K562 (cell line): ENCODE data around the gene WDR93. TPM values are rescaled to one million over a fixed set of nuclear protein-coding genes. Genes with fewer than 3 reads are reported as not detected.

Experiments
- ATAC-seq: fragments of 200-7000 bp; cut with Tn5 transposase; 3 replicates; pipeline ENCODE4 v1.9.1; 2020; ENCODE audit warnings: moderate library complexity
- BruUV-seq: library from RNA; stranded (reverse); fragments of 400-500 nt; replicated peaks from 2 replicates; lab custom pipeline; 2021; lab: Mats Ljungman, UMichigan
- CTCF ChIA-PET: fragments of 300-600 bp; formaldehyde crosslinking; extraction: SDS; loops from one replicate; lab custom pipeline; 2021; ENCODE audit warnings: low intra/inter-chr PET ratio; lab: Yijun Ruan, JAX
- POLR2A ChIA-PET: fragments of 300-600, 350-650 bp; sonication (Branson Sonifier 250); formaldehyde crosslinking; extraction: SDS; loops from one replicate; lab custom pipeline; 2021; ENCODE audit warnings: antibody characterized with exemption, inconsistent platforms; lab: Yijun Ruan, JAX
- DNase-seq, 4 experiments: peaks; one replicate each; pipeline versions ENCODE4 v3.0.0 to v3.0.0-alpha.2; 2011 to 2018; ENCODE audit warnings: low spot score in 3 of 4, mixed read lengths in 3 of 4; ENCODE audit errors: extremely low read depth in 1 of 4
- FAIRE-seq: peaks from 2 replicates; lab custom pipeline; 2011; peaks lifted over from hg19 to GRCh38; lab: Jason Lieb, UNC
- H2AFZ ChIP-seq: 2 replicates; pipeline ENCODE4 v1.6.0; 2011; ENCODE audit warnings: low read depth, low read length, control low read depth, inconsistent platforms
- H3K27ac ChIP-seq: fragments of 200-600 bp; 3 replicates; pipeline ENCODE4 v1.8.0; 2011; ENCODE audit warnings: low read depth, mild to moderate bottlenecking, control low read depth, inconsistent platforms, low read length, moderate library complexity, mixed read lengths; ENCODE audit errors: extremely low read depth
- H3K27me3 ChIP-seq, 2 experiments: fragments of 300-600 bp in 1 of 2; 2 replicates in 1 of 2; 3 replicates in 1 of 2; pipeline versions ENCODE4 v1.6.0 to v1.8.0; 2011; ENCODE audit warnings: inconsistent platforms in 2 of 2, low read length in 2 of 2, mild to moderate bottlenecking in 1 of 2, mixed read lengths in 1 of 2, moderate library complexity in 1 of 2; ENCODE audit not compliant: control insufficient read depth in 2 of 2, insufficient read depth in 2 of 2
- H3K36me3 ChIP-seq: fragments of 300-600 bp; 3 replicates; pipeline ENCODE4 v1.8.0; 2011; ENCODE audit warnings: mild to moderate bottlenecking, low read length, inconsistent platforms; ENCODE audit not compliant: control insufficient read depth, insufficient read depth
- H3K4me1 ChIP-seq, 2 experiments: fragments of 200-600 bp in 1 of 2; replicated peaks in 1 of 2; 2 replicates in 1 of 2; 3 replicates in 1 of 2; pipeline versions ENCODE4 v1.5.1 to v1.8.0; 2011; ENCODE audit warnings: inconsistent platforms in 2 of 2, low read length in 2 of 2, mild to moderate bottlenecking in 1 of 2, mixed read lengths in 1 of 2, moderate library complexity in 1 of 2; ENCODE audit not compliant: control insufficient read depth in 2 of 2, insufficient read depth in 2 of 2
- H3K4me2 ChIP-seq: 2 replicates; pipeline ENCODE4 v1.6.1; 2011; ENCODE audit warnings: low read length, control low read depth, inconsistent platforms, mixed read lengths; ENCODE audit not compliant: insufficient read depth
- H3K4me3 ChIP-seq: fragments of 200-600 bp; sonication (generic), shearing (Covaris generic); 2 replicates; pipeline ENCODE4 v1.5.1; 2016; ENCODE audit warnings: control low read depth, inconsistent platforms
- H3K79me2 ChIP-seq: fragments of 200-600 bp; 3 replicates; pipeline ENCODE4 v1.8.0; 2011; ENCODE audit warnings: low read length, inconsistent platforms; ENCODE audit not compliant: control insufficient read depth, insufficient read depth
- H3K9ac ChIP-seq, 2 experiments: 2 replicates each; pipeline versions ENCODE4 v1.6.0 to v1.6.1; 2011; ENCODE audit warnings: low read depth in 2 of 2, low read length in 2 of 2, control low read depth in 1 of 2, inconsistent platforms in 1 of 2, mild to moderate bottlenecking in 1 of 2, mixed read lengths in 1 of 2; ENCODE audit not compliant: insufficient read depth in 1 of 2
- H3K9me1 ChIP-seq: one replicate; pipeline ENCODE4 v1.6.0; 2011; ENCODE audit warnings: inconsistent platforms, mild to moderate bottlenecking, low read length, moderate library complexity; ENCODE audit not compliant: control insufficient read depth, insufficient read depth
- H3K9me3 ChIP-seq: replicated peaks from 2 replicates; pipeline ENCODE4 v1.5.1; 2011; ENCODE audit warnings: low read depth, low read length, inconsistent platforms; ENCODE audit not compliant: control insufficient read depth, insufficient read depth
- H4K20me1 ChIP-seq: replicated peaks from 2 replicates; pipeline ENCODE4 v1.6.1; 2011; ENCODE audit warnings: low read length, inconsistent platforms, mixed read lengths; ENCODE audit not compliant: control insufficient read depth, insufficient read depth
- CREBBP ChIP-seq: IDR thresholded peaks from one replicate; pipeline ENCODE4 v1.6.1; 2012; ENCODE audit warnings: low read depth, mild to moderate bottlenecking, control low read depth, inconsistent platforms, low read length
- DPF2 ChIP-seq: fragments of 450-650 bp; IDR thresholded peaks from 2 replicates; pipeline ENCODE4 v1.6.1; 2016
- EZH2 ChIP-seq: IDR thresholded peaks from 2 replicates; pipeline ENCODE4 v1.6.1; 2012; ENCODE audit warnings: low read depth, mild to moderate bottlenecking, inconsistent platforms, low read length, borderline replicate concordance
- HNRNPUL1 ChIP-seq: fragments of 200-400 bp; formaldehyde crosslinking; IDR thresholded peaks from 2 replicates; pipeline ENCODE4 v1.6.1; 2017; ENCODE audit warnings: low read length
- NCOA2 ChIP-seq, 2 experiments: fragments of 450-650 bp; IDR thresholded peaks; 2 replicates each; pipeline ENCODE4 v1.6.1; 2018; ENCODE audit warnings: mild to moderate bottlenecking in 2 of 2, moderate library complexity in 1 of 2; ENCODE audit not compliant: partially characterized antibody in 2 of 2
- SP1 ChIP-seq: sonication (generic); formaldehyde crosslinking; IDR thresholded peaks from 2 replicates; pipeline ENCODE4 v1.8.1; 2022; ENCODE audit warnings: mild to moderate bottlenecking, missing genetic modification reagents
- ZKSCAN8 ChIP-seq: fragments of 200-800 bp; sonication (Bioruptor generic); IDR thresholded peaks from 2 replicates; pipeline ENCODE4 v1.6.1; 2016; ENCODE audit warnings: missing genetic modification characterization, missing compliant biosample characterization
- ZNF197 ChIP-seq: fragments of 200-800 bp; sonication (Bioruptor generic); IDR thresholded peaks from 2 replicates; pipeline ENCODE4 v1.6.1; 2016; ENCODE audit warnings: low read depth, missing genetic modification characterization, missing compliant biosample characterization
- ZNF583 ChIP-seq: fragments of 250-450 bp; sonication (Bioruptor Pico); IDR thresholded peaks from 2 replicates; pipeline ENCODE4 v1.4.0; 2020
- ZNF830 ChIP-seq: fragments of 250-450 bp; sonication (Bioruptor Pico); IDR thresholded peaks from 2 replicates; pipeline ENCODE4 v1.5.0; 2021; ENCODE audit warnings: mild to moderate bottlenecking
- WGBS: fragments of 100-300 bp; shearing (Covaris generic); methylation state at CpG from one replicate; pipeline ENCODE4 v1.1.6; 2016; ENCODE audit warnings: low coverage, mixed read lengths; ENCODE audit not compliant: insufficient coverage; ENCODE audit errors: missing lambda C conversion rate; 5-methylcytosine and 5-hydroxymethylcytosine counted together
- in situ Hi-C: fragments of 300-500 bp; cut with MboI; formaldehyde crosslinking; loops from 4 replicates; pipeline ENCODE4 v1.15.0; 2018; ENCODE audit warnings: inconsistent platforms, mixed read lengths
- intact Hi-C: fragments of 100-400 bp; cut with micrococcal nuclease; formaldehyde crosslinking; loops from 2 replicates; pipeline ENCODE4 v1.14.2; 2022
- polyA plus RNA-seq, 8 experiments: library from polyadenylated mRNA; depleted of rRNA in 4 of 8; stranded (reverse) in 5 of 8; unstranded in 3 of 8; fragments of >200 nt; fragmentation: Nextera tagmentation in 2 of 8; fragmentation: Illumina TruSeq in 1 of 8; extraction: Ambion mirVana in 2 of 8; extraction: Trizol in 1 of 8; gene quantifications; 2 replicates each; pipeline versions ENCODE4 v1.2.1 to v1.2.3, GENCODE V29; 2011 to 2014; ENCODE audit warnings: inconsistent platforms in 1 of 8, missing spikeins in 1 of 8
- total RNA-seq, 7 experiments: library from RNA; depleted of rRNA in 6 of 7; stranded (reverse); fragments of >200 nt in 6 of 7; fragmentation: Illumina TruSeq in 2 of 7; extraction: Trizol in 2 of 7; gene quantifications; 2 replicates each; pipeline versions ENCODE4 v1.2.1 to v1.2.3, GENCODE V29; 2011 to 2021; ENCODE audit warnings: low replicate concordance in 1 of 7
- TF ChIP-seq, protein P1 (sequence below): fragments of 250-450 bp; sonication (Bioruptor Pico); IDR thresholded peaks from 2 replicates; pipeline ENCODE4 v1.5.0; 2022; ENCODE audit warnings: mild to moderate bottlenecking
- TF ChIP-seq, protein P2 (sequence below): fragments of 150-350 bp; IDR thresholded peaks from 2 replicates; pipeline ENCODE4 v1.6.1; 2014; ENCODE audit warnings: low read depth, mild to moderate bottlenecking, low read length, borderline replicate concordance
- TF ChIP-seq, protein P3 (sequence below): IDR thresholded peaks from 2 replicates; pipeline ENCODE4 v1.6.1; 2011; ENCODE audit not compliant: insufficient read length; ENCODE audit errors: extremely low read depth

WDR93 gene
- total and polyA plus RNA-seq, 9 of the 15 experiments (the other 6 are each of a cell fraction or from before 2014, with no cell fraction given), result not detected

- H3K9me1 ChIP-seq, result peaks cover 3% of the 10 kb centered on the region
- H3K4me2 ChIP-seq, result no peak overlapping the region
- DNase-seq (no peak), FAIRE-seq (no peak), ATAC-seq (no peak)
- no peaks in the 10 kb centered on the region; the same call in 1 of the 2 replicates for H4K20me1 ChIP-seq
- in situ Hi-C loops, result no loop called here
- 11% methylated on average over 3 of the region's 3 CpGs for WGBS
- no peaks in the 10 kb centered on the region for H3K27me3 ChIP-seq
- H3K9ac ChIP-seq, result no peak overlapping the region; a peak in 1 of 4 replicates
- intact Hi-C loops, result no loop called here
- ChIA-PET CTCF (no interaction called here), POLR2A (no interaction called here)
- H3K4me3 ChIP-seq, result no peak overlapping the region
- no peaks in the 10 kb centered on the region for H3K36me3 ChIP-seq
- H3K9me3 ChIP-seq, result no peaks in the 10 kb centered on the region
- no peak overlapping the region for H2AFZ ChIP-seq
- no peaks in the 10 kb centered on the region for H3K79me2 ChIP-seq
- no TSS peak for BruUV-seq
- peaks cover 13 to 25% of the 10 kb centered on the region in 2 experiments; a peak in 4 of 5 replicates for H3K4me1 ChIP-seq
- H3K27ac ChIP-seq, result no peak overlapping the region
- no peak for TF ChIP-seq DPF2
- TF ChIP-seq, protein P1, sequence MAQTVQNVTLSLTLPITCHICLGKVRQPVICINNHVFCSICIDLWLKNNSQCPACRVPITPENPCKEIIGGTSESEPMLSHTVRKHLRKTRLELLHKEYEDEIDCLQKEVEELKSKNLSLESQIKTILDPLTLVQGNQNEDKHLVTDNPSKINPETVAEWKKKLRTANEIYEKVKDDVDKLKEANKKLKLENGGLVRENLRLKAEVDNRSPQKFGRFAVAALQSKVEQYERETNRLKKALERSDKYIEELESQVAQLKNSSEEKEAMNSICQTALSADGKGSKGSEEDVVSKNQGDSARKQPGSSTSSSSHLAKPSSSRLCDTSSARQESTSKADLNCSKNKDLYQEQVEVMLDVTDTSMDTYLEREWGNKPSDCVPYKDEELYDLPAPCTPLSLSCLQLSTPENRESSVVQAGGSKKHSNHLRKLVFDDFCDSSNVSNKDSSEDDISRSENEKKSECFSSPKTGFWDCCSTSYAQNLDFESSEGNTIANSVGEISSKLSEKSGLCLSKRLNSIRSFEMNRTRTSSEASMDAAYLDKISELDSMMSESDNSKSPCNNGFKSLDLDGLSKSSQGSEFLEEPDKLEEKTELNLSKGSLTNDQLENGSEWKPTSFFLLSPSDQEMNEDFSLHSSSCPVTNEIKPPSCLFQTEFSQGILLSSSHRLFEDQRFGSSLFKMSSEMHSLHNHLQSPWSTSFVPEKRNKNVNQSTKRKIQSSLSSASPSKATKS (CRISPR knock-in tag), result no peak
- TF ChIP-seq, protein P2, sequence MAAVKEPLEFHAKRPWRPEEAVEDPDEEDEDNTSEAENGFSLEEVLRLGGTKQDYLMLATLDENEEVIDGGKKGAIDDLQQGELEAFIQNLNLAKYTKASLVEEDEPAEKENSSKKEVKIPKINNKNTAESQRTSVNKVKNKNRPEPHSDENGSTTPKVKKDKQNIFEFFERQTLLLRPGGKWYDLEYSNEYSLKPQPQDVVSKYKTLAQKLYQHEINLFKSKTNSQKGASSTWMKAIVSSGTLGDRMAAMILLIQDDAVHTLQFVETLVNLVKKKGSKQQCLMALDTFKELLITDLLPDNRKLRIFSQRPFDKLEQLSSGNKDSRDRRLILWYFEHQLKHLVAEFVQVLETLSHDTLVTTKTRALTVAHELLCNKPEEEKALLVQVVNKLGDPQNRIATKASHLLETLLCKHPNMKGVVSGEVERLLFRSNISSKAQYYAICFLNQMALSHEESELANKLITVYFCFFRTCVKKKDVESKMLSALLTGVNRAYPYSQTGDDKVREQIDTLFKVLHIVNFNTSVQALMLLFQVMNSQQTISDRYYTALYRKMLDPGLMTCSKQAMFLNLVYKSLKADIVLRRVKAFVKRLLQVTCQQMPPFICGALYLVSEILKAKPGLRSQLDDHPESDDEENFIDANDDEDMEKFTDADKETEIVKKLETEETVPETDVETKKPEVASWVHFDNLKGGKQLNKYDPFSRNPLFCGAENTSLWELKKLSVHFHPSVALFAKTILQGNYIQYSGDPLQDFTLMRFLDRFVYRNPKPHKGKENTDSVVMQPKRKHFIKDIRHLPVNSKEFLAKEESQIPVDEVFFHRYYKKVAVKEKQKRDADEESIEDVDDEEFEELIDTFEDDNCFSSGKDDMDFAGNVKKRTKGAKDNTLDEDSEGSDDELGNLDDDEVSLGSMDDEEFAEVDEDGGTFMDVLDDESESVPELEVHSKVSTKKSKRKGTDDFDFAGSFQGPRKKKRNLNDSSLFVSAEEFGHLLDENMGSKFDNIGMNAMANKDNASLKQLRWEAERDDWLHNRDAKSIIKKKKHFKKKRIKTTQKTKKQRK, result no peak
- no peak for TF ChIP-seq ZKSCAN8
- TF ChIP-seq ZNF197, result no peak
- TF ChIP-seq, protein P3, sequence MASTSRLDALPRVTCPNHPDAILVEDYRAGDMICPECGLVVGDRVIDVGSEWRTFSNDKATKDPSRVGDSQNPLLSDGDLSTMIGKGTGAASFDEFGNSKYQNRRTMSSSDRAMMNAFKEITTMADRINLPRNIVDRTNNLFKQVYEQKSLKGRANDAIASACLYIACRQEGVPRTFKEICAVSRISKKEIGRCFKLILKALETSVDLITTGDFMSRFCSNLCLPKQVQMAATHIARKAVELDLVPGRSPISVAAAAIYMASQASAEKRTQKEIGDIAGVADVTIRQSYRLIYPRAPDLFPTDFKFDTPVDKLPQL, result no peak
- no peak for TF ChIP-seq EZH2
- TF ChIP-seq ZNF583 (CRISPR knock-in tag), result no peak
- no peak for TF ChIP-seq SP1 (CRISPR knock-in tag)
- no peak for TF ChIP-seq ZNF830 (CRISPR knock-in tag)
- TF ChIP-seq CREBBP, result no peak
- TF ChIP-seq HNRNPUL1, result no peak
- TF ChIP-seq NCOA2 (IDR thresholded peaks at IDR 0.05; ENCODE audit: partially characterized antibody in 2 of 2), result no peak
These were observed 79.4 kb downstream of the WDR93 start for GRCh38 chr15:89770041-89770440.
